ENCODE results near the gene RHBDF2.
"Not testable (repeated sequence)": the region's sequence is repeated elsewhere in the genome, so short reads cannot be mapped to it uniquely, and the experiment has no call there.

Gene RHBDF2

GRCh38 chr17:76508472-76509063, 7.3 kb upstream of the RHBDF2 start:
- H3K23ac ChIP-seq (ENCODE audit: low read depth, low read length, poor library complexity); H3K4me1 ChIP-seq (ENCODE audit: control insufficient read depth in 2 of 2, insufficient read depth in 1 of 2, low read depth in 1 of 2, low read length in 2 of 2); H2BK5ac ChIP-seq (ENCODE audit: low read length); H3K79me1 ChIP-seq (ENCODE audit: low read depth, low read length); H3K36me3 ChIP-seq (replicated peaks in 1 of 2; ENCODE audit: control insufficient read depth in 2 of 2, insufficient read depth in 2 of 2, low read length in 2 of 2); H3K9me3 ChIP-seq (replicated peaks in 1 of 2; ENCODE audit: control insufficient read depth in 2 of 2, insufficient read depth in 1 of 2, low read depth in 1 of 2, low read length in 2 of 2); H3K4me3 ChIP-seq (ENCODE audit: low read length in 2 of 2); DNase-seq (ENCODE audit: low spot score); H3K4me2 ChIP-seq (ENCODE audit: insufficient read depth, low read length, poor library complexity, severe bottlenecking); H4K8ac ChIP-seq (ENCODE audit: low read depth, low read length); H4K91ac ChIP-seq (ENCODE audit: low read depth, low read length, poor library complexity); H3K4ac ChIP-seq (ENCODE audit: low read length); H3K27ac ChIP-seq (replicated peaks; ENCODE audit: low read length); H3K14ac ChIP-seq (ENCODE audit: low read length); H2BK12ac ChIP-seq (ENCODE audit: low read length); H3K18ac ChIP-seq (ENCODE audit: low read length); H2BK120ac ChIP-seq (ENCODE audit: low read depth, low read length); H2AFZ ChIP-seq (ENCODE audit: low read length); H2BK15ac ChIP-seq (ENCODE audit: low read length); H2AK5ac ChIP-seq (ENCODE audit: low read depth, low read length); H3K9ac ChIP-seq (ENCODE audit: low read depth, low read length, poor library complexity): not testable (repeated sequence)
- WGBS, 2 donors (ENCODE audit: extremely low coverage in 2 of 2, insufficient read length in 2 of 2, insufficient replicate concordance in 1 of 2): no CpG with 5 or more reads among the region's 14 CpGs
- H3K27me3 ChIP-seq (ENCODE audit: control insufficient read depth in 3 of 3, insufficient read depth in 3 of 3, low read depth in 1 of 3, low read length in 3 of 3): peaks cover 0 to 36% (median 7%) of the 10 kb centered on the region in 3 experiments

- no peak overlapping the region for H3K27ac ChIP-seq (replicated peaks; ENCODE audit: low read length)
- H2BK15ac ChIP-seq (ENCODE audit: low read length): peak overlapping the region; percentile 99
- WGBS, 2 donors (ENCODE audit: extremely low coverage in 2 of 2, insufficient read length in 2 of 2, insufficient replicate concordance in 1 of 2): no CpG with 5 or more reads among the region's 24 CpGs
- no peak overlapping the region for H3K4ac ChIP-seq (ENCODE audit: low read length)
- no peak overlapping the region for H2BK120ac ChIP-seq (ENCODE audit: low read depth, low read length)
- no peak overlapping the region for H3K4me3 ChIP-seq (ENCODE audit: low read length in 2 of 2)
- DNase-seq (ENCODE audit: low spot score): peak; percentile 77
- H3K14ac ChIP-seq (ENCODE audit: low read length): peak overlapping the region; percentile 83
- H3K79me1 ChIP-seq (ENCODE audit: low read depth, low read length): no peaks in the 10 kb centered on the region
- peak overlapping the region; percentile 79 for H2AK5ac ChIP-seq (ENCODE audit: low read depth, low read length)
- no peaks in the 10 kb centered on the region for H3K9me3 ChIP-seq (replicated peaks in 1 of 2; ENCODE audit: control insufficient read depth in 2 of 2, insufficient read depth in 1 of 2, low read depth in 1 of 2, low read length in 2 of 2)
- peak overlapping the region; percentile 84 for H2AFZ ChIP-seq (ENCODE audit: low read length)
- H2BK12ac ChIP-seq (ENCODE audit: low read length): no peak overlapping the region
- H2BK5ac ChIP-seq (ENCODE audit: low read length): no peak overlapping the region
- peak overlapping the region; percentile 58 for H4K91ac ChIP-seq (ENCODE audit: low read depth, low read length, poor library complexity)
- peak overlapping the region; percentile 87 for H4K8ac ChIP-seq (ENCODE audit: low read depth, low read length)
- H3K4me2 ChIP-seq (ENCODE audit: insufficient read depth, low read length, poor library complexity, severe bottlenecking): no peak overlapping the region
- H3K27me3 ChIP-seq (ENCODE audit: control insufficient read depth in 3 of 3, insufficient read depth in 3 of 3, low read depth in 1 of 3, low read length in 3 of 3): peaks cover 0 to 39% (median 7%) of the 10 kb centered on the region in 3 experiments
- peak overlapping the region; percentile 90 for H3K18ac ChIP-seq (ENCODE audit: low read length)
- peak overlapping the region; percentile 2 for H3K9ac ChIP-seq (ENCODE audit: low read depth, low read length, poor library complexity)
- peaks cover 6 to 8% of the 10 kb centered on the region in 2 donors for H3K4me1 ChIP-seq (ENCODE audit: control insufficient read depth in 2 of 2, insufficient read depth in 1 of 2, low read depth in 1 of 2, low read length in 2 of 2)
- H3K36me3 ChIP-seq (replicated peaks in 1 of 2; ENCODE audit: control insufficient read depth in 2 of 2, insufficient read depth in 2 of 2, low read length in 2 of 2): no peaks in the 10 kb centered on the region
- no peak overlapping the region for H3K23ac ChIP-seq (ENCODE audit: low read depth, low read length, poor library complexity)
These were observed 5.5 kb upstream of the RHBDF2 start for GRCh38 chr17:76506408-76507345.

GRCh38 chr17:76504117-76504516, 2.9 kb upstream of the RHBDF2 start:
- no peak overlapping the region for H2BK120ac ChIP-seq (ENCODE audit: low read depth, low read length)
- no peak overlapping the region for H2AK5ac ChIP-seq (ENCODE audit: low read depth, low read length)
- H3K18ac ChIP-seq (ENCODE audit: low read length): no peak overlapping the region
- H2BK12ac ChIP-seq (ENCODE audit: low read length): no peak overlapping the region
- H3K23ac ChIP-seq (ENCODE audit: low read depth, low read length, poor library complexity): no peak overlapping the region
- no peaks in the 10 kb centered on the region for H3K79me1 ChIP-seq (ENCODE audit: low read depth, low read length)
- peaks cover 10 to 15% of the 10 kb centered on the region in 2 donors for H3K4me1 ChIP-seq (ENCODE audit: control insufficient read depth in 2 of 2, insufficient read depth in 1 of 2, low read depth in 1 of 2, low read length in 2 of 2)
- H2BK15ac ChIP-seq (ENCODE audit: low read length): no peak overlapping the region
- no peak overlapping the region for H3K14ac ChIP-seq (ENCODE audit: low read length)
- H3K27ac ChIP-seq (replicated peaks; ENCODE audit: low read length): no peak overlapping the region
- H4K91ac ChIP-seq (ENCODE audit: low read depth, low read length, poor library complexity): no peak overlapping the region
- no peaks in the 10 kb centered on the region for H3K9me3 ChIP-seq (replicated peaks in 1 of 2; ENCODE audit: control insufficient read depth in 2 of 2, insufficient read depth in 1 of 2, low read depth in 1 of 2, low read length in 2 of 2)
- H3K4me3 ChIP-seq (ENCODE audit: low read length in 2 of 2): no peak overlapping the region
- no peak overlapping the region for H2BK5ac ChIP-seq (ENCODE audit: low read length)
- no peak overlapping the region for H4K8ac ChIP-seq (ENCODE audit: low read depth, low read length)
- no peak overlapping the region for H3K4ac ChIP-seq (ENCODE audit: low read length)
- no peak overlapping the region for H2AFZ ChIP-seq (ENCODE audit: low read length)
- H3K4me2 ChIP-seq (ENCODE audit: insufficient read depth, low read length, poor library complexity, severe bottlenecking): no peak overlapping the region
- no peaks in the 10 kb centered on the region for H3K36me3 ChIP-seq (replicated peaks in 1 of 2; ENCODE audit: control insufficient read depth in 2 of 2, insufficient read depth in 2 of 2, low read length in 2 of 2)
- no peak for DNase-seq (ENCODE audit: low spot score)
- H3K27me3 ChIP-seq (ENCODE audit: control insufficient read depth in 3 of 3, insufficient read depth in 3 of 3, low read depth in 1 of 3, low read length in 3 of 3): peaks cover 5 to 64% (median 21%) of the 10 kb centered on the region in 3 experiments
- no peak overlapping the region for H3K9ac ChIP-seq (ENCODE audit: low read depth, low read length, poor library complexity)
- no CpG with 5 or more reads among the region's 7 CpGs for WGBS, 2 donors (ENCODE audit: extremely low coverage in 2 of 2, insufficient read length in 2 of 2, insufficient replicate concordance in 1 of 2)
